ENCODE results near the gene MDGA2. TPM values are rescaled to one million over a fixed set of nuclear protein-coding genes. Genes with fewer than 3 reads are reported as not detected.
"Not testable (repeated sequence)": the region's sequence is repeated elsewhere in the genome, so short reads cannot be mapped to it uniquely, and the experiment has no call there.

MDGA2 gene
- total and polyA plus RNA-seq, 12 donors = 0.05 to 0.15 TPM; not detected in 10

- DNase-seq (no peak), ATAC-seq (no peak)
- Histone ChIP-seq H3K4me3 (no peak overlapping the region), H3K9me3 (no peaks in the 10 kb centered on the region), H3K27ac (no peak overlapping the region), H3K27me3 (no peaks in the 10 kb centered on the region), H3K4me1 (no peaks in the 10 kb centered on the region), H3K36me3 (no peaks in the 10 kb centered on the region)
- TF ChIP-seq CTCF (IDR thresholded peaks at IDR 0.05) = no peak
- intact Hi-C loops (cut with DNase I) = no loop called here
- WGBS, 2 donors = 85 to 93% methylated on average over 3 of the region's 3 CpGs
Measured at GRCh38 chr14:47657143-47657542, 18.3 kb downstream of the MDGA2 start.

GRCh38 chr14:47651337-47651736, 24.1 kb downstream of the MDGA2 start:
- no peak for TF ChIP-seq CTCF (IDR thresholded peaks at IDR 0.05)
- H3K4me3 ChIP-seq = no peak overlapping the region
- intact Hi-C loops (cut with DNase I) = no loop called here
- H3K4me1 ChIP-seq = no peaks in the 10 kb centered on the region
- ATAC-seq = no peak
- no peak for DNase-seq
- H3K27me3 ChIP-seq = no peaks in the 10 kb centered on the region
- no peak overlapping the region for H3K27ac ChIP-seq
- 69 to 85% methylated on average over 5 of the region's 5 CpGs for WGBS, 2 donors
- no peaks in the 10 kb centered on the region for H3K36me3 ChIP-seq
- no peaks in the 10 kb centered on the region for H3K9me3 ChIP-seq

GRCh38 chr14:47637753-47638152, 37.7 kb downstream of the MDGA2 start:
- H3K9me3 ChIP-seq = peaks cover 0 to 4% (median 0%) of the 10 kb centered on the region in 11 donors
- no peak for DNase-seq
- intact Hi-C loops (cut with DNase I) = no loop called here
- WGBS, 2 donors = 89% methylated on average over 3 of the region's 3 CpGs
- H3K27ac ChIP-seq = no peak overlapping the region
- H3K27me3 ChIP-seq = no peaks in the 10 kb centered on the region
- no peaks in the 10 kb centered on the region for H3K36me3 ChIP-seq
- no peaks in the 10 kb centered on the region for H3K4me1 ChIP-seq
- TF ChIP-seq CTCF (IDR thresholded peaks at IDR 0.05) = no peak
- H3K4me3 ChIP-seq = no peak overlapping the region
- ATAC-seq = no peak

GRCh38 chr14:47626151-47627035, 49.0 kb downstream of the MDGA2 start:
- DNase-seq (no peak), ATAC-seq (no peak)
- no peak overlapping the region for H3K4me3 ChIP-seq
- H3K9me3 ChIP-seq = peaks cover 0 to 4% (median 0%) of the 10 kb centered on the region in 11 donors
- no peaks in the 10 kb centered on the region for H3K36me3 ChIP-seq
- WGBS, 2 donors = 91 to 97% methylated on average over 51 of the region's 51 CpGs
- intact Hi-C loops (cut with DNase I) = no loop called here
- no peaks in the 10 kb centered on the region for H3K4me1 ChIP-seq
- no peak for TF ChIP-seq CTCF (IDR thresholded peaks at IDR 0.05)
- no peaks in the 10 kb centered on the region for H3K27me3 ChIP-seq
- no peak overlapping the region for H3K27ac ChIP-seq

- not testable (repeated sequence) for H3K27ac ChIP-seq
Measured at GRCh38 chr14:47624126-47624525, 51.3 kb downstream of the MDGA2 start.

More at GRCh38 chr14:47624126-47624525, 51.3 kb downstream of the MDGA2 start:
- H3K36me3 ChIP-seq; H3K4me3 ChIP-seq; DNase-seq; intact Hi-C loops (cut with DNase I); H3K4me1 ChIP-seq; ATAC-seq; H3K27me3 ChIP-seq; H3K9me3 ChIP-seq: not testable (repeated sequence)
- 90 to 94% methylated on average over 13 of the region's 13 CpGs for WGBS, 2 donors
